Fibroblast of lung (primary cell): ENCODE measurements around the gene CD86. TPM values are rescaled to one million over a fixed set of nuclear protein-coding genes. Genes with fewer than 3 reads are reported as not detected.

Experiments
- DNase-seq, 2 donors: peaks; one replicate each; pipeline versions ENCODE4 v3.0.0 to v3.0.0-alpha.2; 2010; ENCODE audit warnings: low read depth in 2 of 2
- H2AFZ ChIP-seq: 2 replicates; pipeline ENCODE4 v1.5.1; 2012; ENCODE audit warnings: low read length, control low read depth, inconsistent platforms
- H3K27ac ChIP-seq: 2 replicates; pipeline ENCODE4 v1.5.1; 2011; ENCODE audit warnings: low read length, control low read depth; ENCODE audit not compliant: insufficient read depth
- H3K27me3 ChIP-seq: 2 replicates; pipeline ENCODE4 v1.5.1; 2011; ENCODE audit warnings: mild to moderate bottlenecking, low read length; ENCODE audit not compliant: control insufficient read depth, insufficient read depth
- H3K36me3 ChIP-seq: 2 replicates; pipeline ENCODE4 v1.5.1; 2011; ENCODE audit warnings: low read length; ENCODE audit not compliant: control insufficient read depth, insufficient read depth
- H3K4me1 ChIP-seq: 2 replicates; pipeline ENCODE4 v1.5.1; 2011; ENCODE audit warnings: low read length; ENCODE audit not compliant: control insufficient read depth, insufficient read depth; ENCODE audit errors: extremely low read depth
- H3K4me2 ChIP-seq: 2 replicates; pipeline ENCODE4 v1.5.1; 2011; ENCODE audit warnings: low read length, control low read depth; ENCODE audit not compliant: insufficient read depth; ENCODE audit errors: extremely low read depth
- H3K4me3 ChIP-seq, 4 experiments: fragments of 200-600 bp in 1 of 4; sonication (generic) in 1 of 4; replicated peaks in 1 of 4; 2 replicates each; pipeline ENCODE4 v1.5.1; 2011 to 2016; ENCODE audit warnings: low read length in 4 of 4, low read depth in 3 of 4, mild to moderate bottlenecking in 3 of 4, control low read depth in 2 of 4, inconsistent platforms in 1 of 4, mixed read lengths in 1 of 4; ENCODE audit not compliant: insufficient read depth in 1 of 4; ENCODE audit errors: control extremely low read depth in 1 of 4
- H3K79me2 ChIP-seq: 2 replicates; pipeline ENCODE4 v1.5.1; 2012; ENCODE audit warnings: mild to moderate bottlenecking, low read length, inconsistent platforms; ENCODE audit not compliant: control insufficient read depth, insufficient read depth
- H3K9ac ChIP-seq: 2 replicates; pipeline ENCODE4 v1.5.1; 2011; ENCODE audit warnings: mild to moderate bottlenecking, low read length, control low read depth; ENCODE audit not compliant: insufficient read depth
- H3K9me3 ChIP-seq: 2 replicates; pipeline ENCODE4 v1.5.1; 2012; ENCODE audit warnings: low read depth, low read length; ENCODE audit not compliant: control insufficient read depth, insufficient read depth
- H4K20me1 ChIP-seq: 2 replicates; pipeline ENCODE4 v1.5.1; 2011; ENCODE audit warnings: low read length; ENCODE audit not compliant: control insufficient read depth, insufficient read depth; ENCODE audit errors: extremely low read depth
- EZH2 ChIP-seq: IDR thresholded peaks from 2 replicates; pipeline ENCODE4 v1.5.1; 2012; ENCODE audit warnings: low read length, control low read depth, mild to moderate bottlenecking; ENCODE audit errors: missing control alignments
- polyA plus RNA-seq, 2 donors: library from polyadenylated mRNA; depleted of rRNA in 1 of 2; stranded (reverse) in 1 of 2; unstranded in 1 of 2; fragments of >200 nt; gene quantifications; 2 replicates each; pipeline ENCODE4 v1.2.1, GENCODE V29; 2011 to 2012; ENCODE audit warnings: missing spikeins in 1 of 2
- total RNA-seq: library from RNA; depleted of rRNA; stranded (reverse); fragments of >200 nt; gene quantifications from 2 replicates; pipeline ENCODE4 v1.2.1, GENCODE V29; 2014
- TF ChIP-seq, protein P1 (sequence below), 2 donors: IDR thresholded peaks in 1 of 2; conservative IDR thresholded peaks in 1 of 2; 1 replicate in 1 of 2; 2 replicates in 1 of 2; pipeline ENCODE4 v1.5.1; 2011 to 2012; ENCODE audit warnings: low read length in 2 of 2, control low read depth in 1 of 2, inconsistent platforms in 1 of 2, low read depth in 1 of 2, mild to moderate bottlenecking in 1 of 2

The CD86 gene
- total and polyA plus RNA-seq, 2 donors (not counting 1 experiment from before 2014, with no cell fraction given): not detected

DNA sequence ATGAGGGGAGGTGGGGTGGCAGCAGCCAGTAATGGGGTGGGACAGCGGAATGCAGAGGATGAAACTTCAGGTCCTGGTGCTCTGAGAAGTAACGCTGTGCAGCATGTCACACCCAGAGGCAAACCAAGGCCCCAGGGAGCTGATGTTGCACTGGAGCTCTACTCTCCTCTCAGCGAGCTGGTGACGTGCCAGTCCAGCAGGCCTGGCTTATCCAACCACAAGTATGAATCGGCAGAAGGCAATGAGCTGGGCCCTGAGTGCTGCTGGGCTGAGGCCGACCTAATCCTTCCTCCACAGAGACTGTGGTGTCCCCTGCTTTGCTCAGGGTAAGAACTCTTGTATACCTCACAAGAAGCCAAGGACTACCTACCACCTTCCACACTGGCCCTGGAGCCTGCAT is 30.5 kb downstream of the CD86 start:
- Histone ChIP-seq H3K4me1 (no peaks in the 10 kb centered on the region), H3K27ac (no peak overlapping the region), H3K4me2 (no peak overlapping the region), H3K36me3 (no peaks in the 10 kb centered on the region), H3K79me2 (no peaks in the 10 kb centered on the region), H3K4me3 (no peak overlapping the region), H3K27me3 (peaks cover 2% of the 10 kb centered on the region), H3K9ac (no peak overlapping the region), H4K20me1 (no peaks in the 10 kb centered on the region), H3K9me3 (no peaks in the 10 kb centered on the region), H2AFZ (no peak overlapping the region)
- DNase-seq: no peak
- TF ChIP-seq EZH2: no peak
- TF ChIP-seq, protein P1, sequence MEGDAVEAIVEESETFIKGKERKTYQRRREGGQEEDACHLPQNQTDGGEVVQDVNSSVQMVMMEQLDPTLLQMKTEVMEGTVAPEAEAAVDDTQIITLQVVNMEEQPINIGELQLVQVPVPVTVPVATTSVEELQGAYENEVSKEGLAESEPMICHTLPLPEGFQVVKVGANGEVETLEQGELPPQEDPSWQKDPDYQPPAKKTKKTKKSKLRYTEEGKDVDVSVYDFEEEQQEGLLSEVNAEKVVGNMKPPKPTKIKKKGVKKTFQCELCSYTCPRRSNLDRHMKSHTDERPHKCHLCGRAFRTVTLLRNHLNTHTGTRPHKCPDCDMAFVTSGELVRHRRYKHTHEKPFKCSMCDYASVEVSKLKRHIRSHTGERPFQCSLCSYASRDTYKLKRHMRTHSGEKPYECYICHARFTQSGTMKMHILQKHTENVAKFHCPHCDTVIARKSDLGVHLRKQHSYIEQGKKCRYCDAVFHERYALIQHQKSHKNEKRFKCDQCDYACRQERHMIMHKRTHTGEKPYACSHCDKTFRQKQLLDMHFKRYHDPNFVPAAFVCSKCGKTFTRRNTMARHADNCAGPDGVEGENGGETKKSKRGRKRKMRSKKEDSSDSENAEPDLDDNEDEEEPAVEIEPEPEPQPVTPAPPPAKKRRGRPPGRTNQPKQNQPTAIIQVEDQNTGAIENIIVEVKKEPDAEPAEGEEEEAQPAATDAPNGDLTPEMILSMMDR (conservative IDR thresholded peaks at IDR 0.05 in 1 of 2, IDR thresholded peaks at IDR 0.05 in 1 of 2; ENCODE audit: low read depth in 1 of 2, low read length in 2 of 2): no peak

DNA sequence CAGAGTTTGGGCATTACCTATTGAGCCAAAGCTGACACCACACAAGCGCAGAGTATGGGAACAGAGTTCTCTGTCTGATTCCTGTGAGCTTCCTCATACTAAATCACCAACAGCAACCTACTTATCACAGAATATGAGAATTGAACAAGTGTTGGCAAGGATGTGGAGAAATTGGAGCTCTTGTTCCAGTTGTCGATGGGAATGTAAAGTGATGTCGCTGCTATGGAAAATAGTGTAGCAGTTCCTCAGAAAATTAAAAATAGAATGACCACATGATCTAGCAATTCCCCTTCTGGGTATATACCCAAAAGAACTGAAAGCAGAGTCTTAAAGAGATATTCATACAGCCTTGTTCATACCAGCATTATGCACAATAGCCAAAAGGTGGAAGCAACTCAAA is 33.4 kb downstream of the CD86 start:
- Histone ChIP-seq H3K4me2 (no peak overlapping the region), H3K4me3 (no peak overlapping the region), H3K79me2 (no peaks in the 10 kb centered on the region), H3K9me3 (no peaks in the 10 kb centered on the region), H3K36me3 (no peaks in the 10 kb centered on the region), H3K27ac (no peak overlapping the region), H3K9ac (no peak overlapping the region), H3K4me1 (no peaks in the 10 kb centered on the region), H2AFZ (no peak overlapping the region), H4K20me1 (no peaks in the 10 kb centered on the region), H3K27me3 (peaks cover 2% of the 10 kb centered on the region)
- TF ChIP-seq, protein P1 (conservative IDR thresholded peaks at IDR 0.05 in 1 of 2, IDR thresholded peaks at IDR 0.05 in 1 of 2; ENCODE audit: low read depth in 1 of 2, low read length in 2 of 2): no peak
- TF ChIP-seq EZH2: no peak
- no peak for DNase-seq

DNA sequence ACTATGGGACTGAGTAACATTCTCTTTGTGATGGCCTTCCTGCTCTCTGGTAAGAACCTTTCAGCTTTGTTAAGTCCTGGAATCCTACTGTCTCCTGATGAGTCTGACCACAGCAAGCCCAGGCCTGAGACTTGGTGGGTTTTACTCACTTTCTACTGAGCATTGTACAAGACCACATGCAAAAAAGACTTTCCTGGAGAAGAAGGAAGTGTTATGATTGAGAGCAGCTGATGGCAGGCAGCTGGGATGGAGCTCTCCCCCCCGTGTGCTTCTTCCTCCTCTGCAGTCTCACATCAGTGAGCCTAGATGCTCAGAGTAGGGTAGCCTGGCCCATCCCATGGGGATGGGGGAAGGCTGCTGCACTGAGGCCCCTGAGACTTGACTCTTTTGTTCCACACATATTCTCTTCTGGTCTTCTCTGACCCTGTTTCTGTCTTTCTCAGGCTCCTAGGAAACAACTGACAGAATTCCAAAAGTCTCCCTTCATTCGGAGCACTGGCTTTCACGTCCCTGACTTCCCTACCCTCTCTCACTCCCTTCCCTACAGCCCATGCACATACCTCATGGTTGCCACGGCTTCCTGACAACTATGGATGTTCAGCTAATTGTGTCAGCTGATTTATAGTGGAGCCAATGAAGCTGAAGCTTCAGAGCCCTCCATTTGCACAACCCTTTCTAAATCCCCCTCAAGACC is 36.6 kb downstream of the CD86 start:
- Histone ChIP-seq H3K9me3 (no peaks in the 10 kb centered on the region), H4K20me1 (no peaks in the 10 kb centered on the region), H2AFZ (no peak overlapping the region), H3K4me3 (no peak overlapping the region), H3K79me2 (no peaks in the 10 kb centered on the region), H3K4me1 (no peaks in the 10 kb centered on the region), H3K4me2 (no peak overlapping the region), H3K36me3 (no peaks in the 10 kb centered on the region), H3K27me3 (peaks cover 2% of the 10 kb centered on the region), H3K27ac (no peak overlapping the region), H3K9ac (no peak overlapping the region)
- no peak for DNase-seq
- TF ChIP-seq EZH2: no peak
- TF ChIP-seq, protein P1 (conservative IDR thresholded peaks at IDR 0.05 in 1 of 2, IDR thresholded peaks at IDR 0.05 in 1 of 2; ENCODE audit: low read depth in 1 of 2, low read length in 2 of 2): no peak
